GM10847 (cell line): Measurements from ENCODE around the gene CAMTA1.

Experiments used
- POLR2A ChIP-seq: IDR thresholded peaks from 2 replicates; pipeline ENCODE4 v1.6.1; 2011; ENCODE audit not compliant: insufficient read length; ENCODE audit errors: extremely low read depth

CAMTA1 gene

GRCh38 chr1:7614576-7615074 lies 829.4 kb downstream of the CAMTA1 start:
- TF ChIP-seq POLR2A, result no peak

GRCh38 chr1:7615138-7615537 lies 829.9 kb downstream of the CAMTA1 start:
- no peak for TF ChIP-seq POLR2A

DNA sequence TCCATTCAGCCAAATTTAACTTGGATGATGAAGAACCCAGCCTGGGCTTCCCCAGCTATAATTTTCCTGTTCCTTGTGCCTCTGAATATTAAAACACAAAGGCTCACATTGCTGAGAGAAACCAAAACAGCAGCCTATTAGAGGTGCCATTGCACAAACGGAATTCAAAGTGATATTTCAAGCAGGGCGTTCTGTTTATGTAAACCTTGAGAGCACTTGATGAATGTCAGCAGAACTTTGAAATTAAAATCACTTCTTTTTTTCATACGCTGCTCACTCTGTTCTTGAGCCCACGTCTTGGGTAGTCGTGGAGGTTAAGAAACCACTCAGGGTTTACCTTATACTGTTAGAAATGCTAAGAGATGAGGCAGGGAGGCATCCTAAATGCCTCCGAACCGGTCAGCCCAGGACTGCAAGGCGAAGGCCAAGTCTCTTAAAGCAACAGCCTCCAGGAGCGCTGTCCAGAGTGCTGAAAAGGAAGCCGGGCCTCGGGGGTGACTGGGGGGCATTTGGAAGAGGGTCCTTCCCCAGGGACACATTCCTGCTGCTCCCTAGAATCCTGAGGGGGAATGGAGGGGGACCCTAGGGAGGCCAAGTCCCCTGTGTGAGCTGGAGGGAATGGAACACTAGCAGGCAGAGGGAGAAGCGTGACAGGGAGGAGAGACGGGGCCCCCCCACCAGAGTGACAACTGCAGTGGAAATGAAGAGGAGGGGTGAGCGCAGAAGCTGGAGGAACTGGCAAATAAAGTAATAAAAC lies 831.0 kb downstream of the CAMTA1 start:
- no peak for TF ChIP-seq POLR2A

DNA sequence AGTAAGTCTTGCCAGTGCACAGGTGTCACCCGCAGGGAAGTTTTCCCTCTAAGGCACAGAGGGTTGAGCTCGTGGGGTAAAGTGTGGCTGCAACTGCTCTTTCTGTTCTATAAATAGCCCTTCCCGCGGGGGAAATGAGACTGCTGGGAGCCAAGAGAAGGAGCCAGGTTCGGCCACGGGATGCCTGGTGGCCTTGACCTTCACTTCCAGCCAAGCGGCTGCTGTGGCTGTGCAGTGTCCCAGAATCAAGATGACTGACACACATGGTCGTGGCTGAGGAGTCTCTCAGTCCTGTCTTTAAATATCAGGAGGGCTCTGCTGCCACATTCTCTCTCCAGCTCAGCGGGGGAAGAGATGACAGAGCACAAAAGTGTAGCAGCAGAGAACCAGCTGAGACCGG lies 831.7 kb downstream of the CAMTA1 start:
- no peak for TF ChIP-seq POLR2A

GRCh38 chr1:7617826-7618225 lies 832.6 kb downstream of the CAMTA1 start:
- TF ChIP-seq POLR2A, result no peak

DNA sequence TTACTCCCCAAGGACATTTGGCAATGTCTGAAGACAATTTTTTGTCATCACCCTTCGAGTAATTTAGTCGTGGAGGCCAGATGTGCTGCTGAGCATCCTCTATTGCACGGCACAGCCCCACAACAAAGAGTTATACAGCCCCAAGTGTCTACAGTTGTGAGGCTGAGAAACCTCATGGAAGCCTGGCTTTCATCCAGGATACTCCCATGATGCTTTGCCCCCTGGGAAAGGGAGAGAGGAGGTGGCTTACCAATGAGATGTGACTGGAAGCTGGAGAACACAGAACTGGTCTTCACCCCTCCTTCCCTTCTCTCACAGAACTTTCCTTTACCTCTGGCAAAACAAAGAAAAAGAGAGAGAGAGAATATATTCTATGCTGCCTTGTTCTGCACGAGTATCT lies 834.9 kb downstream of the CAMTA1 start:
- TF ChIP-seq POLR2A, result no peak

DNA sequence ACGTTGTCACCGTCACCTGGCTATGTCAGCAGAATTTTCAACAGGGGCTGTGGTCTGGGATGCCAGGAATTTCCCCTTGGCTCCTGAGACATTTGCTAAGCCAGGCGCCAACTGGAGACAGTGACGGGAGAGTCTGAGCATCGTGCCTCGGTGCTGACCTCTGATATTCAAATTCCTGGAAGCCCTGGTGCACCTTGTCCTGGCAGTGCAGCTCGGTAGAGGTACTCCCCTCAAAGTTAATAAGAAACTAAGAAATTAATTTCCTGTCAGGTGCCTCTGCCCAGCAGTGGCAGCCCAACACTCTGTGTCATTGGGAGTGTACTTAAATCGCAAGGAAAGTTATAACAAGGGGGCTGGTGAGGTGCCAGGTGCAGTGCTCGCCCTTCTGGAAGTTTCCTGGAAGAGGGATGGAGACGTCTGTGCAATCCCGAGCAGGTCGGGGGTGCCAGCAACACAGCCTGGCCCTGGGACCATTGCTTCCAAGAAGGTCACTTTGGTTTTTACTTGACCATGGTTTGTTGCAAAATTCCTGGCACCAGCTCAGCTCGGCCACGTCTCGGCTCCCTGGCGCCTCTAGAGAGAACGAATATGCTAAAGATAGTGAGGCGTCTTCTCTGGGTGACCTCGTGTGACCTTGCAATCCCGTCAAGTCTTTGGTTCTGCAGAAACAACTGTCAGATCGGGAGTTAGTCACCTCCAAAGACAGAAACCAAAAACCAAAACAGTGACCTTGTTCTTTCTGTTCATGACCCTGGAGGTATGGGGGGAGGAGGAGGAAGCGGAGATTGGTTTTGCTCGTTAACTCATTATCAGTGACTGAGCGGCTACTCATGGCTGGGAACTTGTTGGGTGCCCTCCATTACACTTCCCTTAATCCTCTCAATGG lies 836.3 kb downstream of the CAMTA1 start:
- TF ChIP-seq POLR2A, result no peak

DNA sequence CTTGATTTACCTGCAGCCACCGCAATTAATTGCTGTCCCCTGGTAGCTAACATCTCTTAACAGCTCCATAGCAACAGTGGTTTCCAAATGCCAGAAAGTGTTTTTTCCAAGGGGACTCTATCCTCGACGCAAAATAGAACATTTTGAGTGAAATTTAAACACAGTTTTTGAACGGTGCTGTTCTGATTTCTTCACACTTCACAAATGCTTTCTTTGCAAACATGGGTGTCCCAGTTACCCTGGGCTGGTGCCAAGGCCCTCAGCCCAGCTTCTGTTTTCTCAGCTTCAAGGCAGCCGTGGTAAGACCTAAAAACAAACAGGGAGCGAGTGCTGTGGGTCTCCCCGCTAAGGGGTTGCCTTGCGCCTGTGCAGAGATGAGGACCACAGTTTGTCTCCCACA lies 838.6 kb downstream of the CAMTA1 start:
- TF ChIP-seq POLR2A, result no peak

DNA sequence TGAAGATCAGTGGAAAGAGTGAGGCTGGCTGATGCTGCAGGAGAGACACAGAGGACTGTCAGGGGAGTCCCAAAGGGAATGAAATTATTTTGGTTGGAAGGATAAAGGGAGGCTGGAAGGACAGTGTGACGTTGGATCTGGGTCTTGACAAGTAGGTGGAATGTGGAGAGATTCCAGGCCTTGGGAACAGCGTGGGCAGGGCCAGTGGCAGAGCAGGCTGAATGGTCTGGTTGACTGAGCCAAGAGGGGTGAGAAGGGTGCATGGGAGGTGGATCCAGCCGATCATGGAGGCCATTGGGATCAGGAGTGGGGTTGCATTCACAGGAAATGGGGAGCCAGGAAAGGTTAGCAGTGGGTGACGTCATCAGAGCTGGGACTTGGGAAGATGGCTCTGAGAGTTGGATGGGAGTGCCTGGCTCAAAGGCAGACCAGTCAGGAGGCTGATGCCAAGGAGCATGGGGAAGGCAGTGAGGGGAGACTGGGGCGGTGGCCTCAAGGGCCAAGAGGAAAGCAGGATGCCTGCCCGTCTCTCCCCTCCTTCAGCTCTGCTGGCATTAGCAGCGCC lies 839.6 kb downstream of the CAMTA1 start:
- TF ChIP-seq POLR2A, result no peak

- no peak for TF ChIP-seq POLR2A
Measured at GRCh38 chr1:7625401-7625800, 840.1 kb downstream of the CAMTA1 start.

GRCh38 chr1:7628273-7628672 lies 843.0 kb downstream of the CAMTA1 start:
- no peak for TF ChIP-seq POLR2A

- TF ChIP-seq POLR2A, result no peak
Measured at GRCh38 chr1:7629011-7629410, 843.8 kb downstream of the CAMTA1 start.

GRCh38 chr1:7629465-7630195 lies 844.4 kb downstream of the CAMTA1 start:
- no peak for TF ChIP-seq POLR2A

GRCh38 chr1:7630378-7630777 lies 845.1 kb downstream of the CAMTA1 start:
- no peak for TF ChIP-seq POLR2A

DNA sequence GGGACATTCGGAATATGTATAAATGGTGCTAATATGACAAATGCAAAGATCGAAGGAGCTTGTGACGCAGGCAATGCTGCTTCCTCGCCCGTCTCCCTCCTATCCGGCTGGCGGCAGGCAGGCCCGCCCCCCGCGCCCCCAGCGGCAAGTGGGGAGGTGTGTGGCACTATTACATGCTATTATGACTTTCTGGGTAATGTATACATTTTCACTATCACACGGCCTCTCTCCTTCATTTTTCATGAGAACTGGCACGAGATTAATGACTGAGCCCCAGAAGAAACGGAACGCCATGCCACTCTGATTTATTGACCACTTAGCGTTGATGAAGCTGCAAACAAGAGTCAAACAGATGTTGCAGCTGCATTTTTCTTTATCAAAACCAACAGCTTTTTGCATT lies 846.9 kb downstream of the CAMTA1 start:
- TF ChIP-seq POLR2A, result no peak
